ENCODE data around the gene RNF212B. TPM values are rescaled to one million over a fixed set of nuclear protein-coding genes. Genes with fewer than 3 reads are reported as not detected.

The RNF212B gene
- total RNA-seq, 2 experiments from 2014 or later = not detected

GRCh38 chr14:23208324-23208723, 29.4 kb upstream of the RNF212B start:
- H3K36me3 Mint-ChIP-seq (ENCODE audit: low read depth) = no peaks in the 10 kb centered on the region
- Histone ChIP-seq H3K36me3 (ENCODE audit: insufficient read depth, low read length) (no peaks in the 10 kb centered on the region), H3K9me3 (ENCODE audit: control insufficient read depth in 1 of 2, insufficient read depth in 1 of 2, low read length in 2 of 2) (no peaks in the 10 kb centered on the region), H3K27ac (ENCODE audit: low read depth in 1 of 2, low read length in 2 of 2) (no peak overlapping the region), H3K27me3 (ENCODE audit: control insufficient read depth in 1 of 2, insufficient read depth in 2 of 2, low read length in 2 of 2) (peaks cover under 1 to 8% of the 10 kb centered on the region in 2 experiments), H3K4me1 (ENCODE audit: insufficient read depth, low read length) (no peaks in the 10 kb centered on the region), H3K4me3 (ENCODE audit: low read length) (no peak overlapping the region)
- no peak for TF ChIP-seq CTCF (IDR thresholded peaks at IDR 0.05)
- ATAC-seq (ENCODE audit: poor library complexity) (no peak), DNase-seq (no peak)
- intact Hi-C loops (cut with DNase I, micrococcal nuclease) = no loop called here
- ChIA-PET CTCF (no interaction called here), POLR2A (no interaction called here)
- H3K4me3 Mint-ChIP-seq = no peak overlapping the region
- H3K4me1 Mint-ChIP-seq (ENCODE audit: low read depth) = no peaks in the 10 kb centered on the region
- H3K9me3 Mint-ChIP-seq = no peaks in the 10 kb centered on the region
- peaks cover 44% of the 10 kb centered on the region for H3K27me3 Mint-ChIP-seq
- H3K27ac Mint-ChIP-seq = no peak overlapping the region

- no peaks in the 10 kb centered on the region for H3K36me3 ChIP-seq (ENCODE audit: insufficient read depth, low read length)
- POLR2A ChIA-PET = no interaction called here
- no peak overlapping the region for H3K4me3 ChIP-seq (ENCODE audit: low read length)
- H3K27me3 ChIP-seq (ENCODE audit: control insufficient read depth in 1 of 2, insufficient read depth in 2 of 2, low read length in 2 of 2) = peaks cover 3 to 8% of the 10 kb centered on the region in 2 experiments
- intact Hi-C loops (cut with DNase I, micrococcal nuclease) = no loop called here
- no peak overlapping the region for H3K27ac Mint-ChIP-seq
- DNase-seq = no peak
- no peaks in the 10 kb centered on the region for H3K4me1 Mint-ChIP-seq (ENCODE audit: low read depth)
- H3K9me3 Mint-ChIP-seq = no peaks in the 10 kb centered on the region
- H3K4me1 ChIP-seq (ENCODE audit: insufficient read depth, low read length) = no peaks in the 10 kb centered on the region
- no peak overlapping the region for H3K4me3 Mint-ChIP-seq
- H3K27me3 Mint-ChIP-seq = peaks cover 40% of the 10 kb centered on the region
- H3K9me3 ChIP-seq (ENCODE audit: control insufficient read depth in 1 of 2, insufficient read depth in 1 of 2, low read length in 2 of 2) = no peaks in the 10 kb centered on the region
- no peak overlapping the region for H3K27ac ChIP-seq (ENCODE audit: low read depth in 1 of 2, low read length in 2 of 2)
- CTCF ChIA-PET = no interaction called here
- no peaks in the 10 kb centered on the region for H3K36me3 Mint-ChIP-seq (ENCODE audit: low read depth)
- no peak for TF ChIP-seq CTCF (IDR thresholded peaks at IDR 0.05)
- ATAC-seq (ENCODE audit: poor library complexity) = no peak
Observed at GRCh38 chr14:23209651-23210423, 27.9 kb upstream of the RNF212B start.

GRCh38 chr14:23215421-23215820, 22.3 kb upstream of the RNF212B start:
- no peak overlapping the region for H3K27ac Mint-ChIP-seq
- H3K27me3 ChIP-seq (ENCODE audit: control insufficient read depth in 1 of 2, insufficient read depth in 2 of 2, low read length in 2 of 2) = peaks cover 0 to 3% of the 10 kb centered on the region in 2 experiments
- no peaks in the 10 kb centered on the region for H3K36me3 ChIP-seq (ENCODE audit: insufficient read depth, low read length)
- DNase-seq (no peak), ATAC-seq (ENCODE audit: poor library complexity) (no peak)
- intact Hi-C loops (cut with DNase I, micrococcal nuclease) = no loop called here
- H3K4me1 Mint-ChIP-seq (ENCODE audit: low read depth) = no peaks in the 10 kb centered on the region
- ChIA-PET CTCF (no interaction called here), POLR2A (no interaction called here)
- no peak for TF ChIP-seq CTCF (IDR thresholded peaks at IDR 0.05)
- H3K27me3 Mint-ChIP-seq = peaks cover 33% of the 10 kb centered on the region
- H3K4me3 Mint-ChIP-seq = no peak overlapping the region
- no peaks in the 10 kb centered on the region for H3K4me1 ChIP-seq (ENCODE audit: insufficient read depth, low read length)
- H3K9me3 ChIP-seq (ENCODE audit: control insufficient read depth in 1 of 2, insufficient read depth in 1 of 2, low read length in 2 of 2) = no peaks in the 10 kb centered on the region
- no peak overlapping the region for H3K4me3 ChIP-seq (ENCODE audit: low read length)
- no peaks in the 10 kb centered on the region for H3K36me3 Mint-ChIP-seq (ENCODE audit: low read depth)
- no peaks in the 10 kb centered on the region for H3K9me3 Mint-ChIP-seq
- no peak overlapping the region for H3K27ac ChIP-seq (ENCODE audit: low read depth in 1 of 2, low read length in 2 of 2)

All from CD4-positive, alpha-beta T cell (primary cell).